ENCODE data around the gene NLGN1. TPM values are rescaled to one million over a fixed set of nuclear protein-coding genes. Genes with fewer than 3 reads are reported as not detected.

NLGN1 gene
- total RNA-seq, 3 donors from 2014 or later (not counting 1 experiment from before 2014, with no cell fraction given): not detected

GRCh38 chr3:174158674-174159073 is 761.1 kb downstream of the NLGN1 start:
- intact Hi-C loops (cut with micrococcal nuclease): no loop called here
- no peaks in the 10 kb centered on the region for H3K9me3 ChIP-seq (ENCODE audit: control insufficient read depth, insufficient read depth, low read length)
- TF ChIP-seq CTCF (IDR thresholded peaks at IDR 0.05): no peak
- Mint-ChIP-seq H3K27me3 (ENCODE audit: low read depth in 2 of 2) (no peaks in the 10 kb centered on the region), H3K4me1 (no peaks in the 10 kb centered on the region), H3K27ac (no peak overlapping the region), H3K4me3 (no peak overlapping the region), H3K36me3 (no peaks in the 10 kb centered on the region), H3K9me3 (peaks cover 2 to 8% of the 10 kb centered on the region in 2 donors)
- no peak overlapping the region for H3K4me3 ChIP-seq (ENCODE audit: low read length)
- no peak overlapping the region for H3K27ac ChIP-seq (ENCODE audit: low read length)
- H3K4me1 ChIP-seq (ENCODE audit: control insufficient read depth, insufficient read depth, low read length): no peaks in the 10 kb centered on the region
- no peak for ATAC-seq
- no peaks in the 10 kb centered on the region for H3K36me3 ChIP-seq (ENCODE audit: control insufficient read depth, insufficient read depth, low read length)
- 86% methylated on average over 1 of the region's 1 CpG for WGBS (ENCODE audit: insufficient coverage)
- DNase-seq: no peak
- no peaks in the 10 kb centered on the region for H3K27me3 ChIP-seq (ENCODE audit: control insufficient read depth, insufficient read depth, low read length)

GRCh38 chr3:174159604-174160003 is 762.1 kb downstream of the NLGN1 start:
- Mint-ChIP-seq H3K27ac (no peak overlapping the region), H3K4me3 (no peak overlapping the region), H3K36me3 (peaks cover 6% of the 10 kb centered on the region), H3K9me3 (peaks cover 7 to 13% of the 10 kb centered on the region in 2 donors), H3K27me3 (ENCODE audit: low read depth in 2 of 2) (no peaks in the 10 kb centered on the region), H3K4me1 (no peaks in the 10 kb centered on the region)
- no peaks in the 10 kb centered on the region for H3K9me3 ChIP-seq (ENCODE audit: control insufficient read depth, insufficient read depth, low read length)
- no peak overlapping the region for H3K4me3 ChIP-seq (ENCODE audit: low read length)
- no peak overlapping the region for H3K27ac ChIP-seq (ENCODE audit: low read length)
- no peak for TF ChIP-seq CTCF (IDR thresholded peaks at IDR 0.05)
- 86% methylated on average over 3 of the region's 3 CpGs for WGBS (ENCODE audit: insufficient coverage)
- DNase-seq (no peak), ATAC-seq (no peak)
- no peaks in the 10 kb centered on the region for H3K36me3 ChIP-seq (ENCODE audit: control insufficient read depth, insufficient read depth, low read length)
- H3K27me3 ChIP-seq (ENCODE audit: control insufficient read depth, insufficient read depth, low read length): no peaks in the 10 kb centered on the region
- no peaks in the 10 kb centered on the region for H3K4me1 ChIP-seq (ENCODE audit: control insufficient read depth, insufficient read depth, low read length)
- intact Hi-C loops (cut with micrococcal nuclease): no loop called here

- H3K36me3 Mint-ChIP-seq: peaks cover 15% of the 10 kb centered on the region
- no peaks in the 10 kb centered on the region for H3K27me3 ChIP-seq (ENCODE audit: control insufficient read depth, insufficient read depth, low read length)
- no peak for TF ChIP-seq CTCF (IDR thresholded peaks at IDR 0.05)
- WGBS (ENCODE audit: insufficient coverage): 91% methylated on average over 1 of the region's 1 CpG
- no peaks in the 10 kb centered on the region for H3K36me3 ChIP-seq (ENCODE audit: control insufficient read depth, insufficient read depth, low read length)
- no peak overlapping the region for H3K27ac ChIP-seq (ENCODE audit: low read length)
- H3K4me1 Mint-ChIP-seq: no peaks in the 10 kb centered on the region
- H3K4me3 Mint-ChIP-seq: no peak overlapping the region
- intact Hi-C loops (cut with micrococcal nuclease): no loop called here
- H3K9me3 ChIP-seq (ENCODE audit: control insufficient read depth, insufficient read depth, low read length): no peaks in the 10 kb centered on the region
- H3K27me3 Mint-ChIP-seq (ENCODE audit: low read depth in 2 of 2): no peaks in the 10 kb centered on the region
- DNase-seq (no peak), ATAC-seq (no peak)
- peaks cover 12 to 33% of the 10 kb centered on the region in 2 donors for H3K9me3 Mint-ChIP-seq
- H3K27ac Mint-ChIP-seq: no peak overlapping the region
- H3K4me1 ChIP-seq (ENCODE audit: control insufficient read depth, insufficient read depth, low read length): no peaks in the 10 kb centered on the region
- H3K4me3 ChIP-seq (ENCODE audit: low read length): no peak overlapping the region
Observed at GRCh38 chr3:174162550-174162949, 765.0 kb downstream of the NLGN1 start.

- no peak overlapping the region for H3K4me3 Mint-ChIP-seq
- peaks cover 15% of the 10 kb centered on the region for H3K36me3 Mint-ChIP-seq
- peaks cover 10 to 27% of the 10 kb centered on the region in 2 donors for H3K9me3 Mint-ChIP-seq
- H3K27me3 Mint-ChIP-seq (ENCODE audit: low read depth in 2 of 2): no peaks in the 10 kb centered on the region
- H3K27ac ChIP-seq (ENCODE audit: low read length): no peak overlapping the region
- H3K27me3 ChIP-seq (ENCODE audit: control insufficient read depth, insufficient read depth, low read length): no peaks in the 10 kb centered on the region
- DNase-seq (no peak), ATAC-seq (no peak)
- no peaks in the 10 kb centered on the region for H3K36me3 ChIP-seq (ENCODE audit: control insufficient read depth, insufficient read depth, low read length)
- H3K4me1 ChIP-seq (ENCODE audit: control insufficient read depth, insufficient read depth, low read length): no peaks in the 10 kb centered on the region
- peaks cover 8% of the 10 kb centered on the region for H3K9me3 ChIP-seq (ENCODE audit: control insufficient read depth, insufficient read depth, low read length)
- intact Hi-C loops (cut with micrococcal nuclease): no loop called here
- no peak overlapping the region for H3K4me3 ChIP-seq (ENCODE audit: low read length)
- no CpG with 5 or more reads among the region's 1 CpG for WGBS (ENCODE audit: insufficient coverage)
- H3K27ac Mint-ChIP-seq: no peak overlapping the region
- no peak for TF ChIP-seq CTCF (IDR thresholded peaks at IDR 0.05)
- H3K4me1 Mint-ChIP-seq: no peaks in the 10 kb centered on the region
Observed at GRCh38 chr3:174168026-174168425, 770.5 kb downstream of the NLGN1 start.
